CD4-positive, alpha-beta T cell treated with Interleukin-10 for 1 hour (primary cell): Measurements from ENCODE around the gene MAMDC2.

Source experiments
- DNase-seq: peaks from one replicate; pipeline ENCODE4 v3.0.0-alpha.2; 2020

The MAMDC2 gene

DNA sequence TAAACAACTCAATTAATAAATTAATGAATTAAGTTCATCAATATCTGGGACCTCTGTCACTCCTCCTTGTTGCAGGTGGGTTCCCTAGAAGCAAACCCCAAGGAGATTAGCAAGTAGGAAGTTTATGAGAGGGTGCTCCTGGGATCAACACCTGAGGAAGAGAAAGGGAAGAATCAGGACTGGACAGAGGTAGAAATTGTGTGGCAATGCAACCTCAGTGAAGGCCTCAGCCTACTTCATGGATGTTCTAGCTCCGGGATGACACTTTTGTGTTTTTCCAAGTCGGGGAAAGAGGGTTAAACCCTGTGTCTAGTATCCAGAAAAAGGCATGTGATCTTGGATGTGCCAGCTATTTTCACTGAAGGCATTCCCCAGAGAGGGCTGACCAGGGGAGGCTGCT, 23.2 kb downstream of the MAMDC2 start:
- DNase-seq: no peak

DNA sequence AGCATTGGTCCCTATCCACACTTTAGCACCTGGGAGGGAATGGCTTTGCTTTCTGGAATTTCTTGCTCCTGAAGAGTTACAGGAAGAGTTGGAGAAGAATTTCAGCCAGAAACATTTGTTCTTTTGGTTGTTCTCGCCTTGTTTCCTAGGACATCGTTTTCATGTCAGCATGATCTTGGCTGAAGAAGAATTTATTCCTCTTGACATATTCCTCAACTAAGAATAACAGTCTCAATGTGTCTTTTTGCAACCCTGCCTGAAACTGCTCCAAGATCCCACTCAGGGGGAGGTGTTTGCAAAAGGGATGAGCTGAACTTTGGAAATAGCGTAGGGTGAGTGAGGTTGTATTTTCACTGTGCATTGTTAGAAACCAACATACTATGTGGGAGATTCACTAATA, 26.1 kb downstream of the MAMDC2 start:
- no peak for DNase-seq

DNA sequence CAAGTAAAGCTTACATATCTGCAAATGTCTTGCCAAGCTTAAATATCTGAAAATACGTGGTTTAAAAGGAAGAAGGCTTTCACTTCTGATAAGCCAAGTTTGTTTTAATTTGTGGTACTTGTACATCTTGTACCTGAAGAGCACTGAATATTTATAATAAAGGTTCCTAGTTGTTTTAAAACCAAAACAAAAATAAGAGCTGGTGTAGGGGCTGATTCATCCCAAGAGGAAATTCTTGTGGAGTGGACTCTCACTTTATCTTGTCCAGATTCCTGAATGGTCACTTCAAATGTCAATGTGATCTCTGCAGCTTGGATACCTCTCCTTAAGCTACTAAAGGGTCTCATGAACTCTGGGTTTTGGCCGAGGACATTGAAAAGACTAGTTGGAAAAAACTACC, 29.5 kb downstream of the MAMDC2 start:
- no peak for DNase-seq

DNA sequence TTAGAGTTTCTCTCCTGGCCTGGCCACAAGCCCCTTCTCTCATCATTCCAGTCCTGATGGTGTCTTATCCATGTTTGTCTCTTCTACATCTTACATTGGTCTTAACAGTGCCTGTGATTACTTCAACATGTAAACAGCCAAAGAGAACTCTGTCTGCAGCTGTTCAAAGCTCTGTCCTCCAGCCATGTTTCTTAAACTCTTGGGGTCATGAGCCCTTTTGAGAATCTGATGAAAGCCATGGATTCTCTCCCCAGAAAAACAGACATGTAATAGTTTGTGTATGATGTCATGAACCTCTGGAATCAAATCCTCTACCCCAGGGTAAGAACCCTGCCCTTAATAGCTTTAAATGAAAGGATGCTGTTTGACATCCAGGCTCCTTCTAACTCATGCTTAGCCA, 30.1 kb downstream of the MAMDC2 start:
- no peak for DNase-seq

DNA sequence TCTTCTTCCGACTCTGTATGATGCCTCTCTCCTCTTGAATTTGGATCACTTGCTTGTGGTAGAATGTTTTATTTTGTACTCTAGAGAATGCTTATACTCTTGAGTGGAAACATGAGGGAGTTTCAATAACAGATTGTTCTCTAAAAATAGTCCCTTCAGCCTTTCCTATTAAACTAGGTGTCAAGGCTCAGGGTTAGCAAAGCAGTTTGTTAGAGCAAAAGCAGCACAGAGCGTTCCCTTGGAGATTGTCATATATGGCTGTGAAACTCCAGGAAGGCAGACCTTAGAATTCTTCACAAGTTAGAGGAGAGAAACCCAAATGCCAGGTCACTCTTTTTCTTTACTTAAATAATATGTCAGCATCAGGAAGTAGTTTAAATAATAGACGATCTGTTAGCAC, 33.0 kb downstream of the MAMDC2 start:
- no peak for DNase-seq

DNA sequence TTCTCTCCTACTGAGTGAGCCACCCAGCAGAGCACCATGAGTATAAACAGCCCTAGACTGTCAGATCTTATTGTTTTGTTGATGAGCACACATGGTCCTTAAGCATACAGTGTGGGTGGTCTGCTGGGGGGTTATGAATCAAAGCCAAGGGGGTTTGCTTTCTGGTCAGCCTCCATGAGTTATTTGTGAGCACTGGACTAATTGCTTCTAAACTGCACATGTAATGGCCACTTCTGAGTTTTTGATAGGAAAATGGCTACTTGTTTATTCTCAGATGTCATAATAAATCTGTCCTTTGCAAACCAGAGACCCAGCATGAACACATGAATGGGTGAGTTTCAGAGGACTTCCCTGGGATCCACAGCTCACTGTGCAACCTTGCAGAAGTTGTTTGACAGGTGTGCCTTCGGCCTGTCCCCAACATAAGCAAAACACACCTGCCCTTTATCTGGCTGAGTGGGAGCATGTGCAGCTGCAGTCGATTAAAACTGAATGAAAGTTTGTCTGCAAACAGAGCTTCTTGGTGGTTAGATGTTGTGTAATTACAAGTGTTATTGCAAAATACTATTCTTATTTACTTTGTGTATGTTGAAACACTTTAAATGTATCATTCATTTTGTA, 35.9 kb downstream of the MAMDC2 start:
- no peak for DNase-seq

DNA sequence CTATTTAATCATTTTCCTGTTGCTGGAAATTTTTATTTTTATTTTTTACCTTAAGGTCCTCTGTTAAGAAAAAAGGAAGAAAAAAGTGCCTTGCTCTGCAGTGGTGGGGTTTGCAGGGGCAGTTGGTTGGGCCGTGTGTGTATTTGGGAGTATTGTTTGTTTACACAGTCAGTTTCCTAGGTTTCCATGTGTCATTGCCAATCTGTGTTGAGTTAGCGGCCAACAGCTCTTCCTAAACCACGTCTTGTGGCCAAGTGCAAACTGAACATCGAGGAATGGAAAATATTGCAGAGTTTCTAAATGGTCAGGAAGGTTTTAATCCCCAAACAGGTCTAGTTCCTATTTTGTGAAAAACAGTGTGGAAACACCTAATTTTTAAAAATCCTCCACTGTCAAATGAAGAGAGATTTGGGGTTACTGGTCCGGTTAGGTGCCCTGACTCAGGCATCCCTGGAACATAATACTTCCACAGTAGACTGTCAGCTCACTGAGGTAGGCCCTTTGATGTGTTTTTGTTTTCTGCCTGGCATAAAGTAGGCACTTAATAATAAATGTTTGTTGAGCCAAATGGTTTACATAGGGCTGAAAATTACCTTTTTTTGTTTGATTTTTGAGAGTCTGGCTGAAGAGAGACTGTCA, 37.0 kb downstream of the MAMDC2 start:
- no peak for DNase-seq

DNA sequence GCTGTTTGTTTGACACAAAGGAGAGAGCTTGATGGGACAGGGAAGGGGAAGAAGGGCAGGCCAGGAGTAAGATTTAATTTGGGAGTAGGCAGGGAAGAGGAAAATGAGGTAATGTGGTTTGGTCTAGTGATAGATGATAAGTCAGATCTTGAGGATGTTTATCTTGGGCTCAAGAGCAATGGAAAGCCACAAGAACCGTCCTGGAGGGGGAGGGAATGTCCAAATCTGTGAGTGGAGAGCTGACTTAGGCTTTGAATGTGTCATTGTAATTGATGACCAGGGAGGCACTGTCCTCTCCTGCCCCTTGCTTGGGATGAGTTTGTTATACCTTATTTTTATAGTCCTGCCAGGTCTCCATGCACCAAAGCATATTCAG, 37.5 kb downstream of the MAMDC2 start:
- DNase-seq: no peak

DNA sequence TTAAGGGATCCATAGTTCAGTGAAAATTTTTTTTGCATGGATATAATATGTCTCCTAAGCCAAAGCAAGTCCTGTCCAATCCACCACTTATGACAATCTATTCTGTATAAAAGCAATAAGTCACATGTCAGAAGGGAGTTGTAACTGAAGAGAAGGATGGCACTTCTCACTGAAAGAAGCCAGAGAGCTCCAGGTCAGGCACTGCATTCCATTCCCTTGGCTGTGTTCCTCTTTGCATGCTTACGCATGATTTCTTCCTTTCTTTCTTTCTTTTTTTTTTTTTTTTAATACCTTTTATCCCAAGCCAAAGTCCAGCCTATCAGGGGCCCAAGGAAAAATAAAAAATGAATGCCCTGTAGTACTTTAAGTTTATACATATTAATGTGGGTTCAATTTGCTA, 39.8 kb downstream of the MAMDC2 start:
- no peak for DNase-seq

DNA sequence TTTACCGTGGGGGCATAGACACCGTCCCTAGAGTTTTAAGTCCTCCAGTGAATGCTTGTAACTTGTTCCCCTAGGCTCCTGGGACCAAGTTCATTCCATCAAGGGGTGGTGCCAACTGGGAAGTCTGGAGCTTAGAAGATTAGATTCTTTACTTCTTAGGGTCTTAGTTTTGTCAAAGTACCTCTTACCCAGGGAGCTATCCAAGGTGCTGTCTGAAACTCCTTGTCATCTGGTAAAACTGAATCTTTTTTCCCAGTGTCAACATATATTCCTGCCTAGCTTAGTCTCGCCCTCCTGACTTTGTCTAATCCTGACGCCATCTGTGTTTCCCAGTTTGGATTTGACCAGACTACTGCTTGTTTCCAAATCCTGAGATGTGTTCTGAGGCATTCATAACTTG, 41.6 kb downstream of the MAMDC2 start:
- DNase-seq: no peak

DNA sequence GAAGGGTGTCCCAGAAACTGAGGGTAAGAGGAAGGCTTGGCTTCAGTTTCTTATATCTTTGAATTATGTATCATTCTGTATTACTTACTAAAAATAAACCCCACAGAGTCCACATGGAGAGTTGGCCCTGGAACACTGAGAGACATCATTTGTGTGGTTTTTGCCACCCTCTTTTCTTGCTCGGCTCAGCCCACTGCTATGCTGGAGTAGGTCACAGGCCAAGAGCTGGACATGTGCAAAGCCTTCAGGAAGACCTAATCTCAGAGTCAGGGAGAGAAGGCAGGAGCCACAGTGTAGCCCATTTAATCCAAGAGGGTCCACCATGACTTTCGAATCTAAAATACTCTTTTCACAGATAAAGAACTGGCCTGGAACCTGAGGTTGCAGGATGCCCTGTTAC, 47.5 kb downstream of the MAMDC2 start:
- DNase-seq: no peak

DNA sequence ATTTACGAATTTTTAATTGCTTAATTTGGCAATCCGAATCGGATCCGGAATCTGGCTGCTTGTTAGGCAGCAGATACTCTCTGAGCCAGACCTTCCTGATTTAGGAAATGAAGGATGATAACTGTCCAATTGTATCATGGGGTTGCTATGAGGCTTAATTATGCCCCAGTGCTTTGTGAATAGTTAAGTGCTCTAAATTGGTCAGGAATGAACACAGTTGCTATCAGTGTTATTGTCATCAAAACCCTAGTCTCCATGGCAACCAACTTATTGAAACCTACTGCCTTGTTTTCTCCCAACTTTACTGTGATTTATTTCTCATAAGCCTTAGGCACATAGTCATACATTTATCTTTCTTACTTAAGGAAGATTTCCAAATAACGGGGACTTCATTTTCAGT, 47.9 kb downstream of the MAMDC2 start:
- no peak for DNase-seq

DNA sequence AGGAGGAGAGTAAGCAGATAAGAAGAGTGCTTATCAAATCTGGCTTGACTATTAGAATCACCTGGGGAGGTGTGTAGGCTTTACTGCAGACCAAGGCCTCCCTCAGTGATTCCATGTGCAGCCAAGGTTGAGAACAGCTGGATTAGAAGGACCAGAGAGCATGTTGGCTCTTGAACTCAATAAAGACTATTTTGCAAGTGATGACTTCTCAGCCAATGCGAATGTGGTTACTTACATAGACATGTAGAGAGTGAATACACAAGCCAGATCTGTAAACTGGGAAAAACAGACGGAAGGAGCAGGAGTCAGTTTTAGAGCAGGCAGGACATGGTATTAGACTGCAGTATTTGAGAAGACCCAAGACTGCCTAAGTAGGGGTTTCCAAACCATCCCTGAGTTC, 48.5 kb downstream of the MAMDC2 start:
- DNase-seq: no peak

DNA sequence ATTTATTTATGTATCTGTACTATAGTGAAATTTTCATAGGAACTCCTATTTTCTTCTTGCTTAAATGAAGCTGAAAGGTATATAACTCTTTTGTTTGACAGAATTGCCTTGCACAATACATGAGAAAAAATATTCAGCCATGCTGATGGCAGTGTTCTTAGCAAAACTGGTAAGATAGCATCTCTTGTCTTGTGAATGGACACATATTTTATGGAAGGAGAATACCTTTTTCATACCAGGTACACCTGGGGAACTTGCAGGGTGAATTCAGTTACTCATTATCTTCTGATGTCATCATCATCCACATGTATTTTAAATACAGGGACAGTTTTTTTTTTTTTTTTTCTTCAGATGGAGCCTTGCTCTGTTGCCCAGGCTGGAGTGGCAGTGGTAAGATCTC, 49.4 kb downstream of the MAMDC2 start:
- DNase-seq: no peak

DNA sequence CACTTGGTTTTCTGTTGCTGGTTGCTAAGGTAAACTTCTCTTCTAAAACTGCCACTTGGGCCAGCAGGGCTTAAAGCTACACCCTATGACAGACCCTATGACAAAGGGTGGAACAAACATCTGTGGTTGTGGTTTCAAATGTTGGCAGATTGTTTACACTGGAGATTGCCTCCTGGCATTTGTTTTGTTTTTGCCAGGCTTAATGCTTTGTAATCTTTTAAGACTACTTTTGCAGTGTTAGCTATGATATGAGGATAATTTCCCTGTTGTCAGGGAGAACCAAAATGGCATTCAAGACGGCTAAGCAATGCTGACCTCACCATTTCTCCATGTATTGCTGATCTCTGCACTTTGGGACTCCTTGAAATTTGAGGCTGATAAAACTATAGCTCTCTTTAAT, 50.3 kb downstream of the MAMDC2 start:
- peak; percentile 12 for DNase-seq

DNA sequence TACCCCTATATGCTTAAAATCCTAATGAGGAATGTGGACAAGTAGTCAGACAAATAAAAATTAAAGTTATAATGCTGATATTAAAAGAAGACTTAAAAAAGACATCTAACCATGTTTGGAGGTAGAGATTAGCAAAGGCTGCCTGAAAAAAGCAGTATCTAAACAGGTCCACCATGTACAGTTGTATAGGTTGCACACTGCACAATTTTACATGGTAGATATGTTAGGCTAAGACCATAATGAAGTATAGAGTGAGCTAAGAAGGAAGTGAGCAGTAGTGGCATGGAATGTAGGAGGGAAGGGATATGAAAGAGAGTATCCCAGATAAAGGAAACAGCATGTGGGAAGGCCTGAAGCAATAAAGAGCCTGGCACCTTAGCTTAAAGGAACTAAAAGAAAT, 51.1 kb downstream of the MAMDC2 start:
- DNase-seq: no peak

DNA sequence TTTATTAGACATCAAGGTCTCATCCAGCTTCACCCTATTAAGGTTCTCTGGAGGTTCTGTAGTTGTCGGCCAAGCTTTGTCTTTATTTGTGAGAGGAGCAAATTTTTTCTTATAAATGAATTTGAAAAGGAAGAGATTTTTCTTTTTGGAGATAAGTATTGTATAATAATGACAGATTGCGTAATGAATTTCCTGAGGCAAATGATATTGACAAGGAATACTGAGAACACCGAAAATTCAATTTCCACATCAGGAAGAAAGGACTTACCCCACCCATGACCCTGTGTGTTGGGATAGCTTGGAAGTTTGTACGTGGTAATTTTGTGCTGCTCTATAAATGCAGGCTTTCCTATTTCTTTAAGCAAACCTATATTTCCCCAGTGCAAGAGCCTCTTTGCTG, 53.5 kb downstream of the MAMDC2 start:
- no peak for DNase-seq

DNA sequence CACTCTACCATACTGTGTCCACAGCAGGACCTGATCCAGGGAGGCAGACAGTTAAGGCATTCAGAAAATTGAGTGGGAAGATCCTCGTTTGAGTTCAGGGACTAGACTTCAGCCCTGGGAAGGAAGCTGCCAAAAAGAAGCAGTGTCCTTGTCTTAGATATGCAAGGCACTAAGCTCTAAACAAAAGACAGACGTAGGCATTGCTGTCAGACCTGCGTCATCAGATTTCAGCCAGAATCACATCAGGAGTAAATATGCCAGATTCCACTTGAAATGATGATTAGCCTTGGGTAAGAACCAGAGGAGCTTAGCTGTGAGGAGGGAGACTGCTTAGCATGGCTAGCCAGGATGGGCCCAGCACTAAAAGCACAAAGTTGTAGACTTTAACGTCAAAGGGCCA, 56.7 kb downstream of the MAMDC2 start:
- DNase-seq: no peak

DNA sequence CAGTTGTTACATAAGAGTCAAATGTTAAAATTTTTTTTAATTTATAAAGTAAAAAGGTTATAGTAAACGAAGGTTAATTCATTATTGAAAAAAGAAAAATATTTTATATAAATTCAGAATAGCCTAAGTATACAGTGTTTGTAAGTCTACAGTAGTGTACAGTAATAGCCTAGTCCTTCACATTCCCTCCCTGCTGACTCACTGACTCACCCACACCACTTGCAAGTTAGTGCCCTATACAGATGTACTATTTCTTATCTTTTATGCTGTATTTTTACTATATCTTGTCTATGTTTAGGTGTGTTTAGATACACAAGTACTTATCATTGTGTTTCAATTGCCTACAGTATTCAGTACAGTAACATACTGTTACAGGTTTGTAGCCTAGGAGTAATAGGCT, 57.6 kb downstream of the MAMDC2 start:
- no peak for DNase-seq

DNA sequence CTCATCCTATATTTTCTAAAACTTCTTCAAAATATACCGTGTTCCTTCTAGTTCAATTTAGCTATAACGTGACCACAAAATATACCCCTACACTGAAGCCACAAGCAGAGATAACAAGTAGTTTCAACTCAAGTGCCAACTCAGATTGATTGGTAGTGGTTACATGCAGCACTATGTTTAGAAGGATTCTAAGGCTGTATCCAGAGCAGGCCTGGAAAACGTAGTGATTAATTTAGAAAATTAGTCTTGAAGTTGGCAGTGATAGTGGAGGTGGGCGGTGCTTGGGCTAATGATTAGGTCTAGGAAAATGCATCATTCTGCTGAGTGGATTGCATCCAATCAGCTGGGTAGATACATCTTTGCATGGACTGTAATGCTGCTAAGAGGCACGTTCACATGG, 61.5 kb downstream of the MAMDC2 start:
- no peak for DNase-seq

DNA sequence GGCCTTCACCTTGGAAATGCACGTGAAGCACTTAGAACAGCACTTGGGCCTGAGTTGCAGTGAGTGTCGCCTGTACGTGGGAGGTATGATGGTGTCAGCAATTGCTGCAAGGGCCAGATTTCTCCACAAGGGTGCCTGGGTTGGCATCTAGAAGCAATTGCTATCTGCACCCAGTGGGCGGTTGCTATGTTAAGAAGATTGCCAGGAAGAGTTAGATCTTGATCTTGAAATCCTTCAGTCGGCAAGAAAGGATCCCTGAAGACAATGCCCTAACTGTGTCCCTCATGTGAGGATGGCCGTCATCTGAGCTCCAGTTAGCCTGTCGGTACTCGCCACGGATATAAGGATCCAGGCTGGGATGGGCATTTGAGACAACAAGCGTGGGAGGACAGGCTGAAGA, 62.9 kb downstream of the MAMDC2 start:
- DNase-seq: no peak

DNA sequence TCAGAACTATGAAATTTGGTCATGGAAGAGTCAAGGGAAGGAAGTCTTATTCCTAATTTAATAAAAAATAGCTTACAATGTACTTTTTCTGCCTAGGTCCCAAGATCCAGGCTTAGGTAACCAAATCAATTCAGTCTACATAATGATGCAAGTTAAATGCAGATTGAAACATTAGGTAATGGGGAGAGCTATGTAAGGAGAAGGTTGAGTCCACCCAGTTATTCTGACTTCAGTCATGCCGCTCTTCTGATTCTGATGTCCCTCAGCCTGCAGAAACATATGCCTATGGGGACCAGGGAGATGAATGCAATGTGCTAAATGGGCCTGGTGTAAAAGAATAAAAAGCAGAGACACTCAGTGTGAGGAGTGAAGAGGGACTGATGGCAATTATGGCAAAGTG, 63.9 kb downstream of the MAMDC2 start:
- DNase-seq: no peak

DNA sequence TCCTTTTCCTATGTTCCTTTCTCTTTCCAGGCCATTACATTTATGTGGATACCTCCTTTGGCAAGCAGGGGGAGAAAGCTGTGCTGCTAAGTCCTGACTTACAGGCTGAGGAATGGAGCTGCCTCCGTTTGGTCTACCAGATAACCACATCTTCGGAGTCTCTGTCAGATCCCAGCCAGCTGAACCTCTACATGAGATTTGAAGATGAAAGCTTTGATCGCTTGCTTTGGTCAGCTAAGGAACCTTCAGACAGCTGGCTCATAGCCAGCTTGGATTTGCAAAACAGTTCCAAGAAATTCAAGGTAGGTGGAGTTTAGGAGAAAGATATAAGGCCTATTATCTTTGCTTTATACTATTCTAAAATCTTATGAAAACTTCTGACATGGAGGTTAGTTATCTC, 64.5 kb downstream of the MAMDC2 start:
- no peak for DNase-seq

DNA sequence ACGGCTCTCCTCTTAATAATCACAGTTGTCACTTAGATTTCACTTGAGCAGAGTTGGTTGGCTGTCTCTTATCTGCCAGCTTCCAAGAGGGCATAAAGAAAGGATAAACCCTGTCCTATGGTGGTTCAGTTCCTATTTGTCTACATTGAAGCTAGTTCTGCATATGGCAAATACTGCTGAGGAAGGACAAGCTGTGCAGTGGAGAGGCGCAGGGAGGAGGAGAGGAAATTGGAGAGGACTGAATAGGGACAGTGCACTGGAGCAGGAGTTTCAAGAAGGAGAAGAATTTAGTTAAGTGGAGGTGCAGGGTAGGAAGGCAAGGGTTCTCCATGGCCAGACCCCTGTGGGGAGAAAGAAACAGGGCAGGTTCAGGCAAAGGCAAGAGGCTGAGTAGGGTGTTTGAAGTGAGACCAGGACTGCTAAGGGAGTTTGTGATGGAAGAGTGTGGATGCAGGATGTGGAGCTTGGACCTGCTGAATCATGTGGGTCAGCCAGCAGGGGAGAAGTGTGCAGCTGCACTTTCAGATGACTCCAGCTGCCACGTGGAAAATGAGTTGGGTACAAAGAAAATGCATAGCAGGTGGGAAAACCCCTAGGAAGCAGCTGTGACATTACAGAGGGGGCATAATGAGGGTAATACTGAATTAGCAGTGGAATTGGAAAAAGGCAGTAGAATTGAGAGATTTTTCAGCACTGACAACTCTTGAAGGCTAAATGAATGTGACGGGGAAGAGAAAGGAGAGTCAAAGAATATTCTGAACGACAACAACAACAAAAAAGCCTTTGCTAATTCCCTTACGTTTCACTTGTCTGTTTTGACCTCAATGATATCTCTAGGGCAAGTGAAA, 66.8 kb downstream of the MAMDC2 start:
- no peak for DNase-seq
